ENCODE measurements around the gene PCAT7.
"Not testable (repeated sequence)": the region's sequence is repeated elsewhere in the genome, so short reads cannot be mapped to it uniquely, and the experiment has no call there.

The PCAT7 gene

GRCh38 chr9:94577036-94577435, 22.2 kb downstream of the PCAT7 start:
- H3K4me3 ChIP-seq: no peak overlapping the region
- no peak for TF ChIP-seq CTCF (IDR thresholded peaks at IDR 0.05)
- no peak overlapping the region for H3K27ac ChIP-seq
- DNase-seq (ENCODE audit: low spot score): no peak

- Histone ChIP-seq H3K27ac (no peak overlapping the region), H3K4me3 (no peak overlapping the region)
- no peak for TF ChIP-seq CTCF (IDR thresholded peaks at IDR 0.05)
- no peak for DNase-seq (ENCODE audit: low spot score)
Observed at GRCh38 chr9:94577571-94577970, 22.7 kb downstream of the PCAT7 start.

GRCh38 chr9:94581728-94582127, 26.8 kb downstream of the PCAT7 start:
- no peak for TF ChIP-seq CTCF (IDR thresholded peaks at IDR 0.05)

GRCh38 chr9:94584555-94584954, 29.7 kb downstream of the PCAT7 start:
- H3K27ac ChIP-seq: no peak overlapping the region

More at GRCh38 chr9:94581728-94582127, 26.8 kb downstream of the PCAT7 start:
- no peak overlapping the region for H3K4me3 ChIP-seq
- H3K27ac ChIP-seq: no peak overlapping the region
- DNase-seq (ENCODE audit: low spot score): peak; percentile 41

GRCh38 chr9:94586316-94586715, 31.4 kb downstream of the PCAT7 start:
- peak overlapping the region; percentile 38 for H3K4me3 ChIP-seq
- TF ChIP-seq CTCF (IDR thresholded peaks at IDR 0.05): no peak
- DNase-seq (ENCODE audit: low spot score): no peak
- H3K27ac ChIP-seq: no peak overlapping the region

More at GRCh38 chr9:94584555-94584954, 29.7 kb downstream of the PCAT7 start:
- no peak for TF ChIP-seq CTCF (IDR thresholded peaks at IDR 0.05)
- DNase-seq (ENCODE audit: low spot score): no peak
- no peak overlapping the region for H3K4me3 ChIP-seq

- peak overlapping the region; percentile 38 for H3K4me3 ChIP-seq
- no peak overlapping the region for H3K27ac ChIP-seq
- peak; percentile 59 for DNase-seq (ENCODE audit: low spot score)
- TF ChIP-seq CTCF (IDR thresholded peaks at IDR 0.05): no peak
Observed at GRCh38 chr9:94586814-94587213, 31.9 kb downstream of the PCAT7 start.

- no peak for TF ChIP-seq CTCF (IDR thresholded peaks at IDR 0.05)
- H3K4me3 ChIP-seq: no peak overlapping the region
- peak; percentile 62 for DNase-seq (ENCODE audit: low spot score)
- H3K27ac ChIP-seq: no peak overlapping the region
Observed at GRCh38 chr9:94588681-94589080, 33.8 kb downstream of the PCAT7 start.

GRCh38 chr9:94591046-94591545, 36.2 kb downstream of the PCAT7 start:
- not testable (repeated sequence) for H3K27ac ChIP-seq; DNase-seq (ENCODE audit: low spot score); H3K4me3 ChIP-seq

Measured in coronary artery (tissue), 2 donors.